Measurements from ENCODE around the gene CPEB4. TPM values are rescaled to one million over a fixed set of nuclear protein-coding genes. Genes with fewer than 3 reads are reported as not detected.

Gene CPEB4
- total RNA-seq, 1 experiment from 2014 or later = 8.7 TPM

DNA sequence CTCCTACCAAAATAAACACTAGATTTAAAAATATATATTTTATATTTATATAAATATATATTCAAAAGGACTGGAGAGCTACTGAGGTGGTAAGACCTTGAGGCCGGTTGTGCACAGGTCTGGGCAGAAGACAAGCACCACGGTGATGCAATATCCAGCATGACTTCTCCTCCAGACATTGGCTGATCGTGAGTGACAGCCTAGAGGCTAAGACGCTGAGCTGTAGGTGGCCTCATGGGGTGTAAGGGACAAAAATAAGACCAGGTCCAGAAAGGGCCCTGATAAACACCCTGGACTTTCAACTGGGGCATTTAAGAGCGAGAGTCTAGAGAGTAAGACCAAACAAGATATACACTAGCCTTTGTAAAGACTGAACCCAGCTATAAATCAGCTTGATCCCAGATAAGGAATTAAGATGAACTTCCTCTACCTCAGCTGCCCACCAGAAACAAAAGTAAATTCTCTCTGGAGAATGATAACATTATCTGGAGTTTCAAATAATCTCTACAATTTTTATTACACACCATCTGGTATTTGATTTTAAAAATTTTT lies 86.6 kb downstream of the CPEB4 start:
- Histone ChIP-seq H3K4me2 (ENCODE audit: insufficient read depth, insufficient read length, low read length) (no peak overlapping the region), H3K79me2 (ENCODE audit: insufficient read depth, low read length) (no peaks in the 10 kb centered on the region), H3K9me3 (ENCODE audit: control insufficient read depth, low read depth, low read length) (no peaks in the 10 kb centered on the region), H3K14ac (ENCODE audit: insufficient read depth, low read length) (no peak overlapping the region), H3K23ac (ENCODE audit: insufficient read length, low read depth, low read length) (no peak overlapping the region), H3K4ac (ENCODE audit: low read depth, low read length) (no peak overlapping the region), H2BK120ac (ENCODE audit: low read depth, low read length, poor library complexity, severe bottlenecking) (no peak overlapping the region), H2BK12ac (ENCODE audit: insufficient read length, low read depth, low read length) (no peak overlapping the region), H3K56ac (ENCODE audit: insufficient read length, low read depth, low read length) (no peak overlapping the region), H3K9ac (ENCODE audit: extremely low read depth, insufficient read length, low read length) (no peak overlapping the region), H3K79me1 (ENCODE audit: insufficient read depth, low read depth, low read length, poor library complexity, severe bottlenecking) (no peaks in the 10 kb centered on the region), H3T11ph (ENCODE audit: low read length) (no peak overlapping the region), H2BK5ac (ENCODE audit: insufficient read length, low read length) (no peak overlapping the region), H3K4me1 (ENCODE audit: insufficient read depth, low read length) (no peaks in the 10 kb centered on the region; the same call in 1 of the 2 replicates), H2BK20ac (ENCODE audit: low read depth, low read length, poor library complexity, severe bottlenecking) (no peak overlapping the region), H4K91ac (ENCODE audit: insufficient read length, low read depth, low read length) (no peak overlapping the region), H2AFZ (ENCODE audit: low read length) (no peak overlapping the region), H4K8ac (replicated peaks; ENCODE audit: insufficient read length, low read depth, low read length) (no peak overlapping the region), H2AK5ac (ENCODE audit: insufficient read length, low read length) (no peak overlapping the region), H3K23me2 (ENCODE audit: insufficient read length, low read depth, low read length, poor library complexity, severe bottlenecking) (no peaks in the 10 kb centered on the region), H3K18ac (ENCODE audit: insufficient read length, low read depth, low read length) (no peak overlapping the region), H3K27me3 (ENCODE audit: insufficient read depth, low read length) (no peaks in the 10 kb centered on the region), H4K20me1 (ENCODE audit: control insufficient read depth, insufficient read depth, insufficient read length) (no peaks in the 10 kb centered on the region), H2BK15ac (ENCODE audit: low read depth, low read length) (no peak overlapping the region), H3K27ac (ENCODE audit: insufficient read length, low read depth, low read length) (no peak overlapping the region), H4K5ac (ENCODE audit: insufficient read length, low read depth, low read length) (no peak overlapping the region)
- Mint-ChIP-seq H3K9me3 (peaks cover 8 to 18% of the 10 kb centered on the region in 2 experiments; a peak in 4 of 5 replicates), H3K36me3 (ENCODE audit: insufficient read depth in 1 of 3, low read depth in 3 of 3) (peaks cover 0 to 14% (median 4%) of the 10 kb centered on the region in 3 experiments; a peak in 3 of 7 replicates), H3K4me3 (no peak overlapping the region), H3K4me1 (peaks cover 35 to 40% of the 10 kb centered on the region in 2 experiments), H3K27ac (no peak overlapping the region), H3K27me3 (ENCODE audit: low read depth) (peaks cover 3% of the 10 kb centered on the region)
- TF ChIP-seq, protein P1, sequence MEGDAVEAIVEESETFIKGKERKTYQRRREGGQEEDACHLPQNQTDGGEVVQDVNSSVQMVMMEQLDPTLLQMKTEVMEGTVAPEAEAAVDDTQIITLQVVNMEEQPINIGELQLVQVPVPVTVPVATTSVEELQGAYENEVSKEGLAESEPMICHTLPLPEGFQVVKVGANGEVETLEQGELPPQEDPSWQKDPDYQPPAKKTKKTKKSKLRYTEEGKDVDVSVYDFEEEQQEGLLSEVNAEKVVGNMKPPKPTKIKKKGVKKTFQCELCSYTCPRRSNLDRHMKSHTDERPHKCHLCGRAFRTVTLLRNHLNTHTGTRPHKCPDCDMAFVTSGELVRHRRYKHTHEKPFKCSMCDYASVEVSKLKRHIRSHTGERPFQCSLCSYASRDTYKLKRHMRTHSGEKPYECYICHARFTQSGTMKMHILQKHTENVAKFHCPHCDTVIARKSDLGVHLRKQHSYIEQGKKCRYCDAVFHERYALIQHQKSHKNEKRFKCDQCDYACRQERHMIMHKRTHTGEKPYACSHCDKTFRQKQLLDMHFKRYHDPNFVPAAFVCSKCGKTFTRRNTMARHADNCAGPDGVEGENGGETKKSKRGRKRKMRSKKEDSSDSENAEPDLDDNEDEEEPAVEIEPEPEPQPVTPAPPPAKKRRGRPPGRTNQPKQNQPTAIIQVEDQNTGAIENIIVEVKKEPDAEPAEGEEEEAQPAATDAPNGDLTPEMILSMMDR (conservative IDR thresholded peaks at IDR 0.05) = no peak
- WGBS (ENCODE audit: extremely low coverage, insufficient read length, low lambda C conversion rate) = no CpG with 5 or more reads among the region's 5 CpGs
- DNase-seq = no peak

All from H9 (cell line).